HEK293 (cell line): ENCODE measurements around the gene TMIGD2.

ENCODE experiments used
- BCL11B ChIP-seq: fragments of 450-650 bp; formaldehyde crosslinking; IDR thresholded peaks from 2 replicates; pipeline ENCODE4 v1.5.1; 2016; ENCODE audit warnings: low read depth, missing biosample characterization, missing genetic modification characterization
- EGR2 ChIP-seq: fragments of 450-650 bp; formaldehyde crosslinking; IDR thresholded peaks from 2 replicates; pipeline ENCODE4 v1.5.1; 2016; ENCODE audit warnings: low read depth, missing biosample characterization, missing genetic modification characterization
- GLIS2 ChIP-seq: fragments of 450-650 bp; formaldehyde crosslinking; IDR thresholded peaks from 2 replicates; pipeline ENCODE4 v1.5.1; 2016; ENCODE audit warnings: missing biosample characterization, missing genetic modification characterization
- HOXA7 ChIP-seq: sonication (generic); formaldehyde crosslinking; IDR thresholded peaks from 2 replicates; pipeline ENCODE4 v1.8.1; 2022; ENCODE audit warnings: missing genetic modification reagents, borderline replicate concordance
- IKZF3 ChIP-seq: fragments of 450-650 bp; IDR thresholded peaks from 2 replicates; pipeline ENCODE4 v1.5.0; 2018; ENCODE audit warnings: missing biosample characterization, mild to moderate bottlenecking, missing genetic modification characterization, moderate library complexity
- KLF10 ChIP-seq: fragments of 450-650 bp; IDR thresholded peaks from 2 replicates; pipeline ENCODE4 v1.5.1; 2018; ENCODE audit warnings: missing biosample characterization, mild to moderate bottlenecking, missing genetic modification characterization
- KLF16 ChIP-seq: fragments of 450-650 bp; formaldehyde crosslinking; IDR thresholded peaks from 2 replicates; pipeline ENCODE4 v1.5.1; 2017; ENCODE audit warnings: missing biosample characterization, missing genetic modification characterization
- SP2 ChIP-seq: fragments of 450-650 bp; formaldehyde crosslinking; IDR thresholded peaks from 2 replicates; pipeline ENCODE4 v1.5.1; 2016; ENCODE audit warnings: missing biosample characterization, missing genetic modification characterization
- ZBTB17 ChIP-seq: fragments of 450-650 bp; formaldehyde crosslinking; IDR thresholded peaks from 2 replicates; pipeline ENCODE4 v1.5.1; 2016; ENCODE audit warnings: missing biosample characterization, missing genetic modification characterization
- ZBTB8A ChIP-seq: fragments of 450-650 bp; formaldehyde crosslinking; IDR thresholded peaks from 2 replicates; pipeline ENCODE4 v1.5.1; 2016; ENCODE audit warnings: missing biosample characterization, missing genetic modification characterization
- ZNF155 ChIP-seq: fragments of 450-650 bp; formaldehyde crosslinking; IDR thresholded peaks from 2 replicates; pipeline ENCODE4 v1.5.1; 2016; ENCODE audit warnings: missing biosample characterization, missing genetic modification characterization
- ZNF341 ChIP-seq: fragments of 450-650 bp; formaldehyde crosslinking; IDR thresholded peaks from 2 replicates; pipeline ENCODE4; 2016; ENCODE audit warnings: low read depth, missing biosample characterization, missing genetic modification characterization
- ZNF37A ChIP-seq: fragments of 450-650 bp; IDR thresholded peaks from 2 replicates; pipeline ENCODE4 v1.5.1; 2018; ENCODE audit warnings: missing biosample characterization, missing genetic modification characterization
- ZNF394 ChIP-seq: fragments of 450-650 bp; formaldehyde crosslinking; IDR thresholded peaks from 2 replicates; pipeline ENCODE4 v1.5.1; 2016; ENCODE audit warnings: missing biosample characterization, missing genetic modification characterization, mild to moderate bottlenecking, moderate library complexity, borderline replicate concordance
- ZNF404 ChIP-seq: fragments of 450-650 bp; formaldehyde crosslinking; IDR thresholded peaks from 2 replicates; pipeline ENCODE4 v1.5.1; 2017; ENCODE audit warnings: missing biosample characterization, missing genetic modification characterization
- ZNF48 ChIP-seq: fragments of 450-650 bp; formaldehyde crosslinking; IDR thresholded peaks from 2 replicates; pipeline ENCODE4 v1.5.1; 2016; ENCODE audit warnings: missing biosample characterization, missing genetic modification characterization
- ZNF501 ChIP-seq: fragments of 450-650 bp; formaldehyde crosslinking; IDR thresholded peaks from 2 replicates; pipeline ENCODE4 v1.5.1; 2016; ENCODE audit warnings: missing biosample characterization, missing genetic modification characterization
- ZNF560 ChIP-seq: fragments of 450-650 bp; formaldehyde crosslinking; IDR thresholded peaks from 2 replicates; pipeline ENCODE4 v1.5.1; 2017; ENCODE audit warnings: missing biosample characterization, missing genetic modification characterization, borderline replicate concordance
- ZNF561 ChIP-seq: fragments of 450-650 bp; IDR thresholded peaks from 2 replicates; pipeline ENCODE4 v1.5.1; 2018; ENCODE audit warnings: missing biosample characterization, missing genetic modification characterization, borderline replicate concordance
- ZNF596 ChIP-seq: fragments of 450-650 bp; IDR thresholded peaks from 2 replicates; pipeline ENCODE4 v1.5.0; 2018; ENCODE audit warnings: missing biosample characterization, mild to moderate bottlenecking, missing genetic modification characterization, moderate library complexity
- ZNF629 ChIP-seq: fragments of 450-650 bp; formaldehyde crosslinking; IDR thresholded peaks from 2 replicates; pipeline ENCODE4 v1.5.1; 2017; ENCODE audit warnings: missing biosample characterization, missing genetic modification characterization
- ZNF76 ChIP-seq: fragments of 450-650 bp; formaldehyde crosslinking; IDR thresholded peaks from 2 replicates; pipeline ENCODE4; 2016; ENCODE audit warnings: low read depth, missing biosample characterization, missing genetic modification characterization, borderline replicate concordance
- ZNF777 ChIP-seq: fragments of 450-650 bp; formaldehyde crosslinking; IDR thresholded peaks from 2 replicates; pipeline ENCODE4 v1.5.1; 2017; ENCODE audit warnings: missing biosample characterization, missing genetic modification characterization, borderline replicate concordance
- ZNF792 ChIP-seq: fragments of 450-650 bp; formaldehyde crosslinking; IDR thresholded peaks from 2 replicates; pipeline ENCODE4 v1.5.1; 2016; ENCODE audit warnings: missing biosample characterization, missing genetic modification characterization
- TF ChIP-seq, protein P1 (sequence below): fragments of 450-650 bp; formaldehyde crosslinking; IDR thresholded peaks from 2 replicates; pipeline ENCODE4 v1.5.1; 2016; ENCODE audit warnings: missing biosample characterization, missing genetic modification characterization, borderline replicate concordance
- TF ChIP-seq, protein P2 (sequence below): fragments of 450-650 bp; formaldehyde crosslinking; IDR thresholded peaks from 2 replicates; pipeline ENCODE4 v1.5.1; 2016; ENCODE audit warnings: missing biosample characterization, missing genetic modification characterization
- TF ChIP-seq, protein P3 (sequence below): fragments of 450-650 bp; formaldehyde crosslinking; IDR thresholded peaks from 2 replicates; pipeline ENCODE4 v1.5.1; 2016; ENCODE audit warnings: missing biosample characterization, missing genetic modification characterization
- TF ChIP-seq, protein P4 (sequence below): fragments of 450-650 bp; formaldehyde crosslinking; IDR thresholded peaks from 2 replicates; pipeline ENCODE4 v1.5.1; 2016; ENCODE audit warnings: missing biosample characterization, missing genetic modification characterization
- TF ChIP-seq, protein P5 (sequence below): fragments of 450-650 bp; IDR thresholded peaks from 2 replicates; pipeline ENCODE4 v1.5.1; 2018; ENCODE audit warnings: missing biosample characterization, mild to moderate bottlenecking, missing genetic modification characterization

TMIGD2 gene

DNA sequence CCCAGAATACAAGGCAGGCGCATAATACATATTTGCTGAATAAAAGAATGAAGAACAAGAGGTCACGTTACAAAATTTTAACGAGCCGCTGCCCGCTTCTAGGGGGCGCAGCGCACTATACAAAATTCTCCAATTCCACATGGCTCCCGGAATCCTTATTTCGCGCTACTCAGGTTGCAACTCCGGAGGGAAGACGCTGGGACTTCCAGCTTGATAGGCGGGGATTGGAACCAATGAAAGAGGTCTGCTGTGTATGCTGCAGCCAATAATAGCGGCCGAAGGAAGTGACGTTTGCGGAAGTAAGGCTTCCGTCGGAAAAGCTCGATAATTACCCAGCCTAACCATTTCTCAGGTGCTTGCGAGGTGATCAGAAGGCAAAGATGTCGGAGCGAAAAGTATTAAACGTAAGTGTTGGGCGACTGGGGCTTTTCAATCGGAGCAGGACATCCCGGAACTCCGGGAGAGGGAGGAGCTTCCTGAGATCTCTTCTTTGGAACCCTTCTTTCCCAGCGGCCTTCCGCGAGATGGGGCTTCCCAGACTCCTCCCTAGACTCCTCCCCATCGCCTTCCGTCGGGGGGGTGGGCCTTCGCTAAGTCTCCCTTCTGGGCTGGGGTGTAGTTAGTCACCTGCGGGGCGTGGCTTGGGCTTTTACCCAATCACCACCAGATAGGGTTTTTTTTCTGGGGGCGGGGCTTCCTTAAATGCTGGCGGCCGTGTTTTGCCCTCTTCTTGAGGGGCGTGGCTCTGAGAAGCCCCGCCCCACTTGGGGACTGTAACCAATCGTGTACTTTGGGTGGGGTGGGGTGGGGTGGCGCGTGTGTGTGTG is 55.2 kb downstream of the TMIGD2 start, which contains the start of gene YJU2 (continued):
- TF ChIP-seq ZNF561 (tag by site-specific recombination) (peak; percentile 92), BCL11B (tag by site-specific recombination) (no peak), ZNF48 (no peak), GLIS2 (tag by site-specific recombination) (no peak), ZNF501 (peak; percentile 88), EGR2 (tag by site-specific recombination) (no peak), ZNF37A (tag by site-specific recombination) (0 out of 2 replicates have a peak, but pooled peaks have one; percentile 12), KLF16 (tag by site-specific recombination) (peak; percentile 96), ZNF404 (tag by site-specific recombination) (no peak), ZNF560 (tag by site-specific recombination) (no peak), ZBTB8A (tag by site-specific recombination) (peak; percentile 12), IKZF3 (tag by site-specific recombination) (peak; percentile 95), SP2 (tag by site-specific recombination) (peak; percentile 92), ZNF596 (no peak), ZNF792 (tag by site-specific recombination) (no peak), ZBTB17 (tag by site-specific recombination) (peak; percentile 88), ZNF777 (tag by site-specific recombination) (peak; percentile 87), ZNF341 (tag by site-specific recombination) (peak; percentile 65), ZNF155 (tag by site-specific recombination) (no peak), ZNF629 (tag by site-specific recombination) (peak; percentile 84), ZNF76 (tag by site-specific recombination) (peak; percentile 94), HOXA7 (CRISPR knock-in tag) (no peak), KLF10 (tag by site-specific recombination) (0 out of 2 replicates have a peak, but pooled peaks have one; percentile 48), ZNF394 (tag by site-specific recombination) (peak; percentile 78; the same call in 1 of the 2 replicates)
- TF ChIP-seq, protein P1, sequence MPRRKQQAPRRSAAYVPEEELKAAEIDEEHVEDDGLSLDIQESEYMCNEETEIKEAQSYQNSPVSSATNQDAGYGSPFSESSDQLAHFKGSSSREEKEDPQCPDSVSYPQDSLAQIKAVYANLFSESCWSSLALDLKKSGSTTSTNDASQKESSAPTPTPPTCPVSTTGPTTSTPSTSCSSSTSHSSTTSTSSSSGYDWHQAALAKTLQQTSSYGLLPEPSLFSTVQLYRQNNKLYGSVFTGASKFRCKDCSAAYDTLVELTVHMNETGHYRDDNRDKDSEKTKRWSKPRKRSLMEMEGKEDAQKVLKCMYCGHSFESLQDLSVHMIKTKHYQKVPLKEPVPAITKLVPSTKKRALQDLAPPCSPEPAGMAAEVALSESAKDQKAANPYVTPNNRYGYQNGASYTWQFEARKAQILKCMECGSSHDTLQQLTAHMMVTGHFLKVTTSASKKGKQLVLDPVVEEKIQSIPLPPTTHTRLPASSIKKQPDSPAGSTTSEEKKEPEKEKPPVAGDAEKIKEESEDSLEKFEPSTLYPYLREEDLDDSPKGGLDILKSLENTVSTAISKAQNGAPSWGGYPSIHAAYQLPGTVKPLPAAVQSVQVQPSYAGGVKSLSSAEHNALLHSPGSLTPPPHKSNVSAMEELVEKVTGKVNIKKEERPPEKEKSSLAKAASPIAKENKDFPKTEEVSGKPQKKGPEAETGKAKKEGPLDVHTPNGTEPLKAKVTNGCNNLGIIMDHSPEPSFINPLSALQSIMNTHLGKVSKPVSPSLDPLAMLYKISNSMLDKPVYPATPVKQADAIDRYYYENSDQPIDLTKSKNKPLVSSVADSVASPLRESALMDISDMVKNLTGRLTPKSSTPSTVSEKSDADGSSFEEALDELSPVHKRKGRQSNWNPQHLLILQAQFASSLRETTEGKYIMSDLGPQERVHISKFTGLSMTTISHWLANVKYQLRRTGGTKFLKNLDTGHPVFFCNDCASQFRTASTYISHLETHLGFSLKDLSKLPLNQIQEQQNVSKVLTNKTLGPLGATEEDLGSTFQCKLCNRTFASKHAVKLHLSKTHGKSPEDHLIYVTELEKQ (tag by site-specific recombination): 0 out of 2 replicates have a peak, but pooled peaks have one; percentile 16
- TF ChIP-seq, protein P2, sequence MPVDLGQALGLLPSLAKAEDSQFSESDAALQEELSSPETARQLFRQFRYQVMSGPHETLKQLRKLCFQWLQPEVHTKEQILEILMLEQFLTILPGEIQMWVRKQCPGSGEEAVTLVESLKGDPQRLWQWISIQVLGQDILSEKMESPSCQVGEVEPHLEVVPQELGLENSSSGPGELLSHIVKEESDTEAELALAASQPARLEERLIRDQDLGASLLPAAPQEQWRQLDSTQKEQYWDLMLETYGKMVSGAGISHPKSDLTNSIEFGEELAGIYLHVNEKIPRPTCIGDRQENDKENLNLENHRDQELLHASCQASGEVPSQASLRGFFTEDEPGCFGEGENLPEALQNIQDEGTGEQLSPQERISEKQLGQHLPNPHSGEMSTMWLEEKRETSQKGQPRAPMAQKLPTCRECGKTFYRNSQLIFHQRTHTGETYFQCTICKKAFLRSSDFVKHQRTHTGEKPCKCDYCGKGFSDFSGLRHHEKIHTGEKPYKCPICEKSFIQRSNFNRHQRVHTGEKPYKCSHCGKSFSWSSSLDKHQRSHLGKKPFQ (tag by site-specific recombination): no peak
- TF ChIP-seq, protein P3, sequence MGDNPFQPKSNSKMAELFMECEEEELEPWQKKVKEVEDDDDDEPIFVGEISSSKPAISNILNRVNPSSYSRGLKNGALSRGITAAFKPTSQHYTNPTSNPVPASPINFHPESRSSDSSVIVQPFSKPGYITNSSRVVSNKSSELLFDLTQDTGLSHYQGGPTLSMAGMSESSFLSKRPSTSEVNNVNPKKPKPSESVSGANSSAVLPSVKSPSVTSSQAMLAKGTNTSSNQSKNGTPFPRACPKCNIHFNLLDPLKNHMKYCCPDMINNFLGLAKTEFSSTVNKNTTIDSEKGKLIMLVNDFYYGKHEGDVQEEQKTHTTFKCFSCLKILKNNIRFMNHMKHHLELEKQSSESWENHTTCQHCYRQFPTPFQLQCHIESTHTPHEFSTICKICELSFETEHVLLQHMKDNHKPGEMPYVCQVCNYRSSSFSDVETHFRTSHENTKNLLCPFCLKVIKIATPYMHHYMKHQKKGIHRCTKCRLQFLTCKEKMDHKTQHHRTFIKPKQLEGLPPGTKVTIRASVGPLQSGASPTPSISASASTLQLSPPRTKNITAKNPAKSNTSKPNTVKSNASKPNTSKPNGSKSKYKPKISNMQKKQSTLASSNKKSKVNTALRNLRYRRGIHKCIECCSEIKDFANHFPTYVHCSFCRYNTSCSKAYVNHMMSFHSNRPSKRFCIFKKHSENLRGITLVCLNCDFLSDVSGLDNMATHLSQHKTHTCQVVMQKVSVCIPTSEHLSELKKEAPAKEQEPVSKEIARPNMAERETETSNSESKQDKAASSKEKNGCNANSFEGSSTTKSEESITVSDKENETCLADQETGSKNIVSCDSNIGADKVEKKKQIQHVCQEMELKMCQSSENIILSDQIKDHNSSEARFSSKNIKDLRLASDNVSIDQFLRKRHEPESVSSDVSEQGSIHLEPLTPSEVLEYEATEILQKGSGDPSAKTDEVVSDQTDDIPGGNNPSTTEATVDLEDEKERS: no peak
- TF ChIP-seq, protein P4, sequence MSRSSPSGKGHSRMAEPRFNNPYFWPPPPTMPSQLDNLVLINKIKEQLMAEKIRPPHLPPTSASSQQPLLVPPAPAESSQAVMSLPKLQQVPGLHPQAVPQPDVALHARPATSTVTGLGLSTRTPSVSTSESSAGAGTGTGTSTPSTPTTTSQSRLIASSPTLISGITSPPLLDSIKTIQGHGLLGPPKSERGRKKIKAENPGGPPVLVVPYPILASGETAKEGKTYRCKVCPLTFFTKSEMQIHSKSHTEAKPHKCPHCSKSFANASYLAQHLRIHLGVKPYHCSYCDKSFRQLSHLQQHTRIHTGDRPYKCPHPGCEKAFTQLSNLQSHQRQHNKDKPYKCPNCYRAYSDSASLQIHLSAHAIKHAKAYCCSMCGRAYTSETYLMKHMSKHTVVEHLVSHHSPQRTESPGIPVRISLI (tag by site-specific recombination): peak; percentile 72; the same call in 1 of the 2 replicates
- TF ChIP-seq, protein P5, sequence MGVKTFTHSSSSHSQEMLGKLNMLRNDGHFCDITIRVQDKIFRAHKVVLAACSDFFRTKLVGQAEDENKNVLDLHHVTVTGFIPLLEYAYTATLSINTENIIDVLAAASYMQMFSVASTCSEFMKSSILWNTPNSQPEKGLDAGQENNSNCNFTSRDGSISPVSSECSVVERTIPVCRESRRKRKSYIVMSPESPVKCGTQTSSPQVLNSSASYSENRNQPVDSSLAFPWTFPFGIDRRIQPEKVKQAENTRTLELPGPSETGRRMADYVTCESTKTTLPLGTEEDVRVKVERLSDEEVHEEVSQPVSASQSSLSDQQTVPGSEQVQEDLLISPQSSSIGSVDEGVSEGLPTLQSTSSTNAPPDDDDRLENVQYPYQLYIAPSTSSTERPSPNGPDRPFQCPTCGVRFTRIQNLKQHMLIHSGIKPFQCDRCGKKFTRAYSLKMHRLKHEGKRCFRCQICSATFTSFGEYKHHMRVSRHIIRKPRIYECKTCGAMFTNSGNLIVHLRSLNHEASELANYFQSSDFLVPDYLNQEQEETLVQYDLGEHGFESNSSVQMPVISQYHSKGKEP (tag by site-specific recombination): no peak; the same call in 1 of the 2 replicates
